GM21526 (cell line): ENCODE results near the gene RASGRF1.
A peak's percentile ranks its signal among the peaks of the same experiment; 100 is the strongest.
"Not testable (repeated sequence)": the region's sequence is repeated elsewhere in the genome, so short reads cannot be mapped to it uniquely, and the experiment has no call there.

Experiments used
- ATAC-seq: cut with Tn5 transposase; IDR thresholded peaks from one replicate; pipeline ENCODE4 v1.9.1; 2021; ENCODE audit warnings: moderate library complexity; ENCODE audit not compliant: unreplicated experiment, low FRiP score

Gene RASGRF1

GRCh38 chr15:78938658-78939488 is 151.7 kb downstream of the RASGRF1 start:
- ATAC-seq, result peak; percentile 46

- ATAC-seq, result no peak
Measured at GRCh38 chr15:78937132-78937739, 153.3 kb downstream of the RASGRF1 start.

- ATAC-seq, result no peak
Measured at GRCh38 chr15:78934655-78935023, 155.9 kb downstream of the RASGRF1 start.

- ATAC-seq, result no peak
Measured at GRCh38 chr15:78933823-78934654, 156.5 kb downstream of the RASGRF1 start.

- ATAC-seq, result no peak
Measured at GRCh38 chr15:78933187-78933822, 157.3 kb downstream of the RASGRF1 start.

- ATAC-seq, result no peak
Measured at GRCh38 chr15:78932258-78932808, 158.2 kb downstream of the RASGRF1 start.

- ATAC-seq, result no peak
Measured at GRCh38 chr15:78931439-78932257, 158.9 kb downstream of the RASGRF1 start.

GRCh38 chr15:78930577-78931388 is 159.8 kb downstream of the RASGRF1 start:
- ATAC-seq, result no peak

GRCh38 chr15:78929536-78930264 is 160.9 kb downstream of the RASGRF1 start:
- ATAC-seq, result no peak

GRCh38 chr15:78928616-78929093 is 161.9 kb downstream of the RASGRF1 start:
- ATAC-seq, result no peak

GRCh38 chr15:78928176-78928575 is 162.4 kb downstream of the RASGRF1 start:
- ATAC-seq, result not testable (repeated sequence)

GRCh38 chr15:78927077-78927790 is 163.3 kb downstream of the RASGRF1 start:
- no peak for ATAC-seq

- ATAC-seq, result no peak
Measured at GRCh38 chr15:78925956-78926743, 164.4 kb downstream of the RASGRF1 start.

GRCh38 chr15:78925076-78925624 is 165.4 kb downstream of the RASGRF1 start:
- ATAC-seq, result no peak

- no peak for ATAC-seq
Measured at GRCh38 chr15:78923480-78924360, 166.9 kb downstream of the RASGRF1 start.
